GM19397 (cell line): ENCODE data around the gene GGTLC3.
"Not testable (repeated sequence)": the region's sequence is repeated elsewhere in the genome, so short reads cannot be mapped to it uniquely, and the experiment has no call there.

Experiments
- ATAC-seq: cut with Tn5 transposase; IDR thresholded peaks from one replicate; pipeline ENCODE4 v1.9.1; 2021; ENCODE audit warnings: mild to moderate bottlenecking, moderate library complexity; ENCODE audit not compliant: unreplicated experiment

Gene GGTLC3

GRCh38 chr22:18518061-18518460 is at the start of gene GGTLC3:
Gene GGTLC3, minus strand, starts transcription at chr22:18518161. Its CDS starts 264 bp downstream, at chr22:18517897.
- not testable (repeated sequence) for ATAC-seq

- ATAC-seq: not testable (repeated sequence)
Observed at GRCh38 chr22:18560099-18560974, 42.4 kb upstream of the GGTLC3 start.

- not testable (repeated sequence) for ATAC-seq
Observed at GRCh38 chr22:18558939-18559338, 41.0 kb upstream of the GGTLC3 start.

- not testable (repeated sequence) for ATAC-seq
Observed at GRCh38 chr22:18558516-18558915, 40.6 kb upstream of the GGTLC3 start.

- ATAC-seq: not testable (repeated sequence)
Observed at GRCh38 chr22:18554280-18555256, 36.6 kb upstream of the GGTLC3 start.

GRCh38 chr22:18552839-18553597 is 35.1 kb upstream of the GGTLC3 start:
- ATAC-seq: not testable (repeated sequence)

GRCh38 chr22:18551046-18551445 is 33.1 kb upstream of the GGTLC3 start:
- ATAC-seq: not testable (repeated sequence)

GRCh38 chr22:18549458-18550179 is 31.7 kb upstream of the GGTLC3 start:
- not testable (repeated sequence) for ATAC-seq

- ATAC-seq: not testable (repeated sequence)
Observed at GRCh38 chr22:18544615-18545014, 26.7 kb upstream of the GGTLC3 start.

- ATAC-seq: not testable (repeated sequence)
Observed at GRCh38 chr22:18543400-18543799, 25.4 kb upstream of the GGTLC3 start.

GRCh38 chr22:18539994-18540393 is 22.0 kb upstream of the GGTLC3 start:
- not testable (repeated sequence) for ATAC-seq

- ATAC-seq: not testable (repeated sequence)
Observed at GRCh38 chr22:18534315-18534714, 16.4 kb upstream of the GGTLC3 start.

- not testable (repeated sequence) for ATAC-seq
Observed at GRCh38 chr22:18533633-18534032, 15.7 kb upstream of the GGTLC3 start.

GRCh38 chr22:18529416-18530145 is 11.6 kb upstream of the GGTLC3 start:
- peak; percentile 8 for ATAC-seq

- peak; percentile 69 for ATAC-seq
Observed at GRCh38 chr22:18528597-18529415, 10.8 kb upstream of the GGTLC3 start.

- ATAC-seq: peak; percentile 32
Observed at GRCh38 chr22:18527752-18528596, 10.0 kb upstream of the GGTLC3 start, which contains the start of gene TMEM191B. Gene TMEM191B, plus strand, starts transcription at chr22:18527802. Its CDS starts 179 bp downstream, at chr22:18527981.

- ATAC-seq: not testable (repeated sequence)
Observed at GRCh38 chr22:18523328-18523727, 5.4 kb upstream of the GGTLC3 start.
